GM19035 (cell line): ENCODE data around the gene ASPSCR1.

ENCODE experiments used
- ATAC-seq: cut with Tn5 transposase; IDR thresholded peaks from one replicate; pipeline ENCODE4 v1.9.1; 2021; ENCODE audit not compliant: unreplicated experiment

Gene ASPSCR1

DNA sequence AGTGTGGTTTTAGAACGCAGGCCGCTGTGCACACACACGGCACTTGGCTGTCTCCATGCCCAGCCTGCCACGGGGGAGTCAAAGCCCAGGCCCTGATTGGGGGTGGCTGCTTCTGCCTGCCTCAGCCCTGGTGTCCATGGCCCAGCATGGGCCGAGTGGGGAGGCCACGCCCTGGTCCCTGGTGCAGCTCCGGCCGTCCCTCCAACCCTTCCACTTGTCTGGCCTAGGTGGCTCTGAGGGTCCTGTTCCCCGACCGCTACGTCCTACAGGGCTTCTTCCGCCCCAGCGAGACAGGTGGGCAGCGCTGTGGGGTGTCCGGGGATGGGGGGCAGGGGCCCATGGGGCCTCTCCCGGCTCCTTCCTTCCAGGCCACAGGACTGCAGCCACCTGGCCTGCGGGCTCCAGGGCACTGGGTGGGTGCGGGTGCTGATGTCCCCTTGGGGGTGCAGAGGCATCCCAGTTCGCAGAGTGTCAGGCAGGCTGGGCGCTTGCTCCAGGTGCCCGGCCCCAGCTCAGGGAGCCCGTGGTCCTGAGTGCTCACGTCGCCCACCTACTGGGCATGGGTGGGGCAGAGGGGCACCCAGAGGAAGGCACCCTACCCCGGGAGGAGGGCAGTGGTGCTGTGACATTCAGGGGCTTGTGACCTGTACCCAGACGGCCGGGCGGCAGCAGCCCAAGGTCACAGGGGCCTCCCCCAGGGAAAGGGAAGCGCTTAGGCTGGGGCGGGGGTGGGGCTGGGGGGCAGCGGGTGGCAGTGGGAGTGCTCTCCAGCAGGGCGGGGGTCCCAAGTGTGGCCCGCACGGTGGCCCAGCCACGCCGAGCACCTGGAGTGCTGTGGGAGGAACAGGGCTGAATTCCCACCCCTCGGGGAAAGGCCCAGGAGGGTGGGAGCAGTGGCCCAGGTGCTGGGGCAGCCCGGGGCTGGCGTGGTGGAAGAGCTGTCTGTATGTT is 33.4 kb downstream of the ASPSCR1 start:
- no peak for ATAC-seq

DNA sequence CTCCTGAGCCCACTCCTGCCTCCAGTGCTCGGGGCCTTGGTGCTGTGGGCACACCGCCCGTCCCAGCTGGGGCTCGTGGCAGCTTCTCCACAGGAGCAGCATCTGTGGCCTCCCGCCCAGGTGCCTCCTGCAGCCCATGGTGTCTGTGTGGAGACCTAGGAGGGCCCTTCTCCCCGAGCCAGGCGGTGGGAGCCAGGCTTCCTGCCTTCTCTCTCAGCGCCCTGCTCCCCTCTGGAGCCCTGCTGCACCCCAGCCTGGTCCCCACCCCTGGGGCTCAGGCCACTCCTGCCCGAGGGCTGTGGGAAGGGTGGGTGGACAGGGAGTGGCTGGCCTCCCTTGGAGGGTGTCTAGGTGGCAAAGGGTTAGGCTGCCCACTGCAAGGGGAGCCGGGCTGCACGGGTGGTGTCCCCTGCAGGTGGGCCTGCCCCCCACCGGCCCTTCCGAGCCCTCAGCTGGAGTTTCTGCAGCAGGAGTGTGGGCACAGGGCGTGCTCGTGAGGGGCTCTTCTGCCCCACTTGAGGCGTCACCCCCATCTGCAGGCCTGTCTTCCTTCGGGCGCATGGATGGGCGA is 34.3 kb downstream of the ASPSCR1 start:
- ATAC-seq = no peak

DNA sequence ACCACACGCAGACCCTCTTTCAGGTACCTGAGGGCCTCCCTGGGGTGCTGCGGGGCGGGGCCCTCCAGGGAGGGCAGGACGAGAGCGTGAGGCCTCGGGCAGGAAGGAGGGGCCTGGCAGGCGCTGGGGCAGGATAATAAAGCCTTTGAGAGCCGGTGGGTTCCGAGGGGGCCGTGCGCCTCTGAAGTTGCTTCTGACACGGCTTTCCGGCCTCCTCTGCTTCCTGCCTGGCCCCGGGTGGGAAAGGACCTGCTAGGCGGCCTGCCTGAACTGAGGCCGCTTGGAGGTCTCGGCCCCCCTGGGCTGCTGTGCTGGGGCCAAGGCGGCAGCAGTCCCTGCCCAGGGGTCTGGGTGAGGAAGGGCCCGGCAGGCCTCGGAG is 34.8 kb downstream of the ASPSCR1 start:
- ATAC-seq = no peak

DNA sequence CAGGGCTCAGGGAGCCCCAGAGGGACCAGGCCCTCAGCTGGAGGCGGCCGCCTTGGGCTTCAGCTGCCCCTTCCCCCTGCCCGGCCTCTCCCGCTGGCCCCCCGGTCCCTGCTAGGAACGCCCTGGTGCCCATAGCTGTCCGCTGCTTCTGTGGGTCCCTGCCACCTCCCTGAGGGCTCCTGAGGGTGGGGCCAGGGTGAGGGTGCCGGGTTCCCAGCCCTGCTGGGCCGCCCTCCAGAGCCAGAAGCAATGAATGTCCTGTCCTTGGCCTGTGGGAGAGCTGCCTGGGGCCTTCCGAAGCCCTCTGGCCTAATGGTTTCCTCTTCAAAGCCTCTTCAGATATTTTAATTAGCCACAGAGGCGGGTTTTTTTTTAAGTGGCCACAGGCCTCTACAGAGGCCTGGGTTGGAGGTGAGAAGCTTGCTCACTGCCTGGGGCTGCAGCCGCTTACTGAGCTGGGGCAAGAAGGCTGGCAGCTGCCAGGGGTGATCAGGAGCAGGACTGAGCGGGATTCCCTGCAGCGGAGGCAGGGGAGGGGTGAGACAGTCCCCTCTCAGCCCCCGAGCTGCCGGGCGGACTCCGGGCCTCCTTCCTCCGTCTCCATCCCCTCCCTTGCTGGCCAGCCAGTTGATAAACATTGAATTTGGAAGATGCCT is 35.3 kb downstream of the ASPSCR1 start:
- no peak for ATAC-seq

DNA sequence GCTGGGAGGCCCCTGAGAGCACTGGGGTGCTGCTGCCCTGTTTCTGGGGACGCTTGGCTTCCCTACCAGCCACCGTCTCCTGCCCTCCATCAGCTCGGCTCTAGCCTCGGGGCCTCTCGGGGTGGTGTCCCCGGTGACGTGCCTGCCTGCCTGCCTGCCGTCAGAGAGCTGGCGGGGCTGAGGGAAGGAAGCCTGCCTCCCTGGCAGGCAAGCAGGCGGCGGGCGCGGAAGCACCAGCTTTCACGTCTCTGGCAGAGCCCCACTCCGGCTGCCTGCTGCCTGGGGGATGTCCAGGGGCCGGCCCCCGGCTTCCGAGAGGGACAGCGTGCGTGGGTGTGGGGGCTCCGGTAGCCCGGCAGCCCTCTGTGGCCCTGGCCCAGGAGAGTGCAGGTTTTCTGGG is 35.9 kb downstream of the ASPSCR1 start:
- no peak for ATAC-seq

DNA sequence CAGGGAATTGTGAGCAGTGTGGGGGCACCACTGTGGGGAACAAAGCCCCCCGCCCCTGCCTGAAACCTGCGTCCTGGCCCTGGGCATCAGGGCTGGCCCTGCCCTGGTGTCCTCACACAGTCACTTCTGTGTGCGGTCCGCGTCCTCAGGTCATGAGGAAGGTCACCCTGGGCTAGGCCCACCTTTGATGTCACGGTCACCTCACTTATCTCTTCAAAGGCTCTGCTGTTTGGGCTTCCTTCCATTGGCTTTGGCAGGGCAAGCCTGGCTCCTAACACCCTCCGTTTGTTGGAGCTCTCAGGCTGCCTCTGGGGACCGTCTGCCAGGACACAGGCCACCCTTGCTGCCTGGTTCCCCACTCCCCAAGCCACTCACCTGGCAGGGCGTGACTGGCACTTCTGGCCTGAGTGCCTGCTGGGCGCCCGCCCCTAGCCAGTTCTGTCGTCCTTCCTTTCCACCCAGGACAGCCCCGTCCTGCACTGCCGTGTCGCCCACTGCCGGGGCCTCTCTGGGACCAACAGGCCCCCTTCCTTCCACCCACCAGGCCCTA is 36.4 kb downstream of the ASPSCR1 start:
- ATAC-seq = no peak

DNA sequence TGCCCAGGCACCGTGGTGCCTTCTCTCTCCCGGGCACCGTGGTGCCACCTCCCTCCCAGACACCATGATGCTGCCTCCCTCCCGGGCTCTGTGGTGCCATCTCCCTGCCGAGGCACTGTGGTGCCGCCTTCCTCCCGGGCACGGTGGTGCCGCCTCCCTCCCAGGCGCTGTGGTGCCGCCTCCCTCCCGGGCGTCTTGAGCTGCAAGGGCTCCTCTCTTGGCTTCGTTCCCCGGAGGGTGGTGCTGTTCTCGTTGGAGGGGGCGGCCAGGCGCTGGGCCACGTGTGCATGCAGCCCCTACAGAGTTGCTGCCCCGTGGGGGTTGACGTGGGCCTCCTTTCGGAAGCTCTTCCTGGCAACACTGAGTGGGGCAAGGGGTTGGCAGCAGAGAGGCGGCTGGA is 37.0 kb downstream of the ASPSCR1 start:
- no peak for ATAC-seq

DNA sequence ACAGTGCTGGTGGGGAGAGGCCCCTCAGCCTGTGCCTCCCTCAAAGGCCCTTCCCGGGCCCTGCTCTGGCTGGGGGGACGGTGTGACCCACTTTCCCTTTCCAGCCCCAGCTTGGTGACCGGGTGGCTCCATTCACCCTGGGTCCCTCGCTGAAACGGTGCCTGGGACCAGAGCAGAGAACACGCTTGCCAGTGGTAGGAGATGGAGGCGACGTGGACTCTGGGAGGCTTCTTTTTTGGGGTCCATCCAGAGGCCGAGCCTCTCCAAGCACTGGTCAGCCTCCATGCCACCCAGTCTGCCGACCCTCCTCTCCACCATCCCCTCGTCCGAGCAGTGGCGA is 37.5 kb downstream of the ASPSCR1 start:
- no peak for ATAC-seq

DNA sequence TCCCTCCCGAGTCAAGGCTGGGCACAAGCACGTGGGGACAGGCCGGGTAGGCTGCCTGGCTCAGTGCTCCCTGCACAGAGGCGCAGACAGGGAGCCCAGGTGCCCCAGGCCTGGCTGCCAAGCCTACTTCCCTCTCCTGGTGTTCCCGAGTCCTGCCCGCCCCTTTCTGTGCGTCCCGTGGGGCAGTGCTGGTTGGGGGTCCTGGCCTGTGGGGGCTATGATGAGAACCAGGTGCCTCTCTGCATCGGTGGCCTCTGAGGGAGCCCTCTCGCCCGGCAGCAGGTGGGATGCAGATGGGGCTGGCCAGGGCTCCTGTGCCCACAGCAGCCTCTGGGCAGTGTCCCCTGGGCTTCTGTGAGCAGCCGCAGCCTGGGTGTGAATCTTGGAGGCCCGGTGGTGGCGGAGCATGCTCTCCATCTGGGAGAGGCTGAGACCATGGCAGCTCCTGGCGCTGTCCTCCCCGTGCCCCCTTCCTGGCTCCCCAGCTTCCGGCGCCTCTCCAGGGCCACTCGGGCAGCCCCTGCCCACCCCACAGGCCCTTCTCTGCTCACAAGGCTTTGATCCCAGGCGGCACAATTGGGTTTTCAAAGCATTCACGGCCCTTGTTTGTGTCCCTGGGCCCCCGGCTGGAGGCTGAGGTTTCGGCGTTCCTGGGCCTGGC is 38.0 kb downstream of the ASPSCR1 start:
- no peak for ATAC-seq

DNA sequence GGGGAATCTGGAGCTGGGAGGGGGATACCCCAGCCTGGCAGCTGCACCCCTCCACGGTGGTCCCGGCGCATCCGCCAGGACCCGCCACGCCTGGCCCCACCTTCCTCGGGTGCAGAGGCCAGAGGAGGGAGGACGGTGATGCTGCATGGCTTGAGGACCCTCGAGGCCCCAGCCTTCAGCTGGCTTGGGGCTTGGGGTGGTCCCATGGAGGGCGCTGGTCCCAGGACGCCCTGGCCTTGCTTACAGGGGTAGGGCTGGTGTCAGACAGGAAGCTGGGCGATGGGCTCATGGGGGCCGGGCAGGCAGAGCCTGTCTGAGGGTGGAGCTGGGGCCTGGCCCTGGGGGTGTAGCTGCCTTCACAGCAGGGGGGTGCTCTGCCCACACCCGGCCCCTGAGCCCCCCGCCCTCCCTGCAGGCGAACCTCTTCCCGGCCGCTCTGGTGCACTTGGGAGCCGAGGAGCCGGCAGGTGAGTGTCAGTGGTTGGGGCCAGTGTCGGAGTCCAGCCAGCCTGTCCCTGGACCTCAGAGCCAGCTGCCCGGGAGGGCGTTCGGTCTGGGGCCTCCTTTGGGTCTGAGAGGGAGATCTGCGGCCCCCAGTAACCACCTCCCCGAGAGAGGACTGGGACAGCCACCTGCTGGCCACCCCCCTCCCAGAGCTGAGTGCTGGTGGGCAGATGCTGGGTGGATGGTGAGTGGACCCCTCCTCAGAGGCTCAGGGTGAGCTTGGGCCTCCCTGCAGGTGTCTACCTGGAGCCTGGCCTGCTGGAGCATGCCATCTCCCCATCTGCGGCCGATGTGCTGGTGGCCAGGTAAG is 38.8 kb downstream of the ASPSCR1 start:
- no peak for ATAC-seq

DNA sequence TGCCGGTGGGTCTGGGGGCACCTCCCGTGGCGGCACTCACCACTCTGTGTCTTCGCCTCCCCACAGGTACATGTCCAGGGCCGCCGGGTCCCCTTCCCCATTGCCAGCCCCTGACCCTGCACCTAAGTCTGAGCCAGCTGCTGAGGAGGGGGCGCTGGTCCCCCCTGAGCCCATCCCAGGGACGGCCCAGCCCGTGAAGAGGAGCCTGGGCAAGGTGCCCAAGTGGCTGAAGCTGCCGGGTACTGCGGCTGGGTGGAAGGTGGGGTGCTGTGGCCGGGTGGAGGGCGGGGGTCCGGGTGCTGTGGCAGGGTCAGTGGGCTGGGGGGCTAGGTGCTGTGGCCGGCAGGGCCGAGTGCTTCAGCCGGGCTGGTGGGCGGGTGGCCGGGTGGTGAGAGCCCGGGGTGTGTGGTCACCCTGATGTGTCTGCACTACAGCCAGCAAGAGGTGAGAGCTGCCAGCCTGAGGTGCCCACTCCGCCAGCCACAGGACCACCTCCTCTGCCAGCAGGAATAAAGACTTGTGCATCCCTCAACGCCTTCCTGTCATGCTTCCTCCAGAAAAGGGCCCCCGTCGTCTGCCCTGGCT is 39.5 kb downstream of the ASPSCR1 start:
- ATAC-seq = no peak

DNA sequence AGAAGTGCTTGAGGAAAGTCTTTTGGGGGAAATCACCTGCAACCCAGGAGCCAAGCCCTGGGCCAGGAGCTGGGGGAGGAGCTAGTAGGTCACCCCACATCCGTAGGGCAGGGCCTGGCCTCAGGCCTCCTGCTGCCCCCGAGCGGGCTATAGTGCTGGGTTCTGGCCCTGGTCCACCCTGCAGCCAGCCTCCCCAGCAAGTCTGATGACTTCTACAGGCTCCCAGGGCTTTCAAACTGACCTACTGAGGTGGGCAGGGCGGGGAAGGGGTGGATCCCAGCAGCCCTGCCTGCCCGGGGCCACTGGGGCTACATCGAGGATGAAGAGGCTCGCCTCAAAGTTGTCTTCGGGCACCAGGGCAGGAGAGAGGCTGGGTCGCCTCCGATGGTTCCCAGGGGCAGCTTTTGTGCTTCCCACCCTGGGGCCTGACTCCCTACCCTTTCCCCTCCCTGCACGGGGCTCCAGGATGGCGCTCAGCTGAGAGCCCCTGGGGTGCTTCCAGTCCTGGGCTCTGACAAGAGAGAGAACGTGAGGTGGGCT is 40.3 kb downstream of the ASPSCR1 start:
- ATAC-seq = no peak

DNA sequence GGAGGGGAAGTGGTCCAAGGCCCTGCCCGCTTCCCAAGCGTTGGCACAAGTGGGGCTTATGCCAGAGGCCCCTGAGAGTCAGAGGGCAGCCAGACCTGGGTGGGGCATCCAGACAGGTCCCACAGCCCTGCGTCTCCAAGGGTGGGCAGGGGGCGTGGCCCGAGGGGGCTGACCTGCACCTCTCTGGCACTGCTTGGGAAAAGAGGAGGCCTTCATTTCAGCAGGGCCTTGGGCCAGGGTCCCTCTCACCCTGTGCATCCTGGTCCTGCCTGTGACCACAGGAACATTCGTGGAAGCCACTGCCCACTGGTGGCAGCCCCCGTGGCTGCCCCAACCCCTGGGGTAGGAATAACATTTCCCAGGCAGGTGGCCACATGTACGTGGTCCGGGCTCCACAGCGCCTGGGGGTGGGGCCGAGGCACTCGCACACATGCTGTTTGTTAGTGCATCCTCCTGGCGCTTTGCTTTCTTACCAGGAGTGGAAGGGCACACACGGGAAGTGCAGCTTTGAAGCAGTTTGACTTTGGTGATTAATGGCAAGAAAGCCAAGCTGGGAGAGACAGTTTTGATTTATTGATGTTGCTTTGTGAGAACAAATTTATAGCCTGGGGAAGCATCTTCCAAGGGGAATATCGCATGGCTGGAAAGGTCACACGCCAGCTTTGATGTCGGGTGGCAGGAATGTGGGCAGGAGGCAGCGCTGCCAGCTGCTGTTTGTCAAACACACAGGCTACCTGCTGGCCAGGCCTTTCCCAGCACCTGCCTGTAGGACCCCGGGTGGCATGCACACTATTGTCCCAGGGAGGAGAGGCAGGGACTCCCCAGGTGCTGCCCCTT is 40.9 kb downstream of the ASPSCR1 start:
- no peak for ATAC-seq

DNA sequence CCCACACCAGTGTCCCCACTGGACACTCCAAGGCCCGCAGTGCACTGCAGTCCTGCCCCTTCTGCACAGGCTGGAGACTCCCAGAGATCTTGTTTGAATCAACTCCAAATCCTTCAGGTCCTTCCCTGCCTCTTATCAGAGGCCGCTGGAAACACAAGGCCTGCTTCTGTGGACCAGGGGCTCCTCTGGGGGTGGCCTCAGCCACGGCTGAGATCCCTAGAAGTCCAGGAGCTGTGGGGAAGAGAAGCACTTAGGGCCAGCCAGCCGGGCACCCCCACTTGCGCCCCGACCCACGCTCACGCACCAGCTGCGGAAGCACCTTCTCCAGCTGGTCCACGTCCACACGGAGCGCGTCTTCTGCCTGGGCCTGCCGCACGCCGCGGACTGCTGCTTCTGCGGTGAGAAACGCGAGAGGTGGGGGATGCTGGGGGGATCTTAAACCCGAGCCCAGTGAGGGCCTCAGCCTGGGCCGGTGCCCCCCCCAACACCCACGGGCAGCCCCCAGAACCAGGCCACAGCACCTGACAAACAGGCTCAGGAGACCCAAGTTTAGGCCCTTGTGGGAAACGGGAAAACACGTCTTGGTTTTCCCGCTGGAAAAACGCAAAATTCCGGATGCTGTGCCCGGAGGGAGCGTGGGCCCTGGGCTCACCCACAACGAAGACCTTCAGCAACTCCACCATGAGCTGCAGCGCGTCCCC is 41.7 kb downstream of the ASPSCR1 start:
- ATAC-seq = no peak

DNA sequence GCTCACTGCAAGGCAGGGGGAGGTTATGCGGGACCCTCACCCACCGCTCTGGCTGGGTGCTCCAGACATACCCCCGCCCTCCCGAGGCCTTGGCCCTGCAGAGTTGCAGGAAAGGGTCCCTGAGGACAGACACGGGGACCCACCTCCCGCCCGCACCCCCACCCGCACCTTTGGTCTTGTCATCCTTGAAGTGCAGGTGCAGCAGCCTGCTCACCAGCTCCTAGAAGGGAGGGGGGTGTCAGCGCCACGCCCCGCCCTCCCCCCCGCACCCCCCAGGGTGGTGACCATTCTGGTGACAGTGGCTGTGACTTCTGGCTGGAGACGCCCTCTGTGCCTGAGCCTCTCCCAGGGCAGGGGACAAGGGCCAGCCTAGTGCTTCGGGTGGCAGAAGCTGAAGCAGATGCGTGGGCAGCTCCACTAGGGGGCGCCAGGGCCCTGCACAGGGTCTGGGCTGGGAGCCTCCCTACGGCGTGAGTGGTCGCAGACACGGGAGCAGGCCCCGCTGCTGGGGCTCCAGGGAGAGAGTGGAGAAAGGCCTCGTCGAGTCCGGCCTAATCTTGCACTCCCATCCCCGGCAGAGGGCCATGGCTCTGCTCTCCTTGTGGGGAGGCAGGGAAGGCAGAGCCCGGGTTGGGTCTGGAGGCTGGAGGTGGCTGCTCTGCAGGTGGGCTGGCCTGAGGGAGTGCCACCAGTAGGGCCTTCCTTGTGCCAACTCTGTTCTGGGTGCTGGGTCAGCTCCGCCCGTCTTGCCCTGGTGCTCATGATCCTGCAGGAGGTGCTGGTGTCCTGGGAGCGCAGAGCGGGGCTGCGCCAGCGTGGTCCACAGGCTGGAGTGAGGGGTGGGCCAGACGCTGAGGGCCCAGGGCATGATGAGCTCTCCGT is 42.5 kb downstream of the ASPSCR1 start:
- ATAC-seq = no peak

DNA sequence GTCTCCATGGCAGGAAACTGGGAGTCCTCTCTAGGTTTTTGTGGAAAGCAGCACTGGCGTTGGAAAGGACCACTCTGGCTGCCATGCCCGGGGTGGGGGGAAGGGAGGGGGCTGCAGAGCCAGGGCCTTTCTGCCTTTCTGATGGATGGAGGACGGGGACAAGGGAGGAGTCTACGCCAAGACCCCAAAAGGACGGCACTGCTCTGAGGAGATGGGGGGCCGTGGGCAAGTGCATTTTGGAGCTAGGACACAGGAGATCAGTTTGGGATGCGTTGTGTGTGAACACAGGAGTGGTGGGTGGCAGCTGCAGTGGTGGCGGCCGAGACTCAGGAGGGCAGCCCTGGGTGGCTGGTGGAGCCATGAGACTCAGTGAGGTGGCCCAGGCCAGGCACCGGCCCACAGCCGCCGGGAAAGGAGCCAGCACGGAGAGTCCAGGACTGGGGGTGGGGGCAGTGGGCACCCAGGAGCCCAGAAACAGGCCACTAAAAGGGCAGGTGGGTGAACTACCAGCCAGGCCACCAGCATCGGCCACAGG is 43.2 kb downstream of the ASPSCR1 start:
- no peak for ATAC-seq
